Stomach (tissue), 4 donors: Measurements from ENCODE around the gene GRK2.

Experiments
- POLR2A ChIP-seq, 4 donors: fragments of 450-650 bp; IDR thresholded peaks; one replicate each; pipeline ENCODE4 v1.6.1; 2016; ENCODE audit warnings: antibody characterized with exemption in 4 of 4, control low read depth in 2 of 4, mild to moderate bottlenecking in 1 of 4, moderate library complexity in 1 of 4
- TF ChIP-seq, protein P1 (sequence below), 7 experiments: fragments of 450-650 bp in 4 of 7; fragments of 200-600 bp in 3 of 7; sonication (generic) in 3 of 7; IDR thresholded peaks; one replicate each; pipeline ENCODE4 v1.5.1; 2016 to 2019; ENCODE audit warnings: antibody characterized with exemption in 7 of 7, control low read depth in 2 of 7, mild to moderate bottlenecking in 1 of 7

GRCh38 chr11:67282155-67282875 lies 16.0 kb downstream of the GRK2 start:
- TF ChIP-seq, protein P1, sequence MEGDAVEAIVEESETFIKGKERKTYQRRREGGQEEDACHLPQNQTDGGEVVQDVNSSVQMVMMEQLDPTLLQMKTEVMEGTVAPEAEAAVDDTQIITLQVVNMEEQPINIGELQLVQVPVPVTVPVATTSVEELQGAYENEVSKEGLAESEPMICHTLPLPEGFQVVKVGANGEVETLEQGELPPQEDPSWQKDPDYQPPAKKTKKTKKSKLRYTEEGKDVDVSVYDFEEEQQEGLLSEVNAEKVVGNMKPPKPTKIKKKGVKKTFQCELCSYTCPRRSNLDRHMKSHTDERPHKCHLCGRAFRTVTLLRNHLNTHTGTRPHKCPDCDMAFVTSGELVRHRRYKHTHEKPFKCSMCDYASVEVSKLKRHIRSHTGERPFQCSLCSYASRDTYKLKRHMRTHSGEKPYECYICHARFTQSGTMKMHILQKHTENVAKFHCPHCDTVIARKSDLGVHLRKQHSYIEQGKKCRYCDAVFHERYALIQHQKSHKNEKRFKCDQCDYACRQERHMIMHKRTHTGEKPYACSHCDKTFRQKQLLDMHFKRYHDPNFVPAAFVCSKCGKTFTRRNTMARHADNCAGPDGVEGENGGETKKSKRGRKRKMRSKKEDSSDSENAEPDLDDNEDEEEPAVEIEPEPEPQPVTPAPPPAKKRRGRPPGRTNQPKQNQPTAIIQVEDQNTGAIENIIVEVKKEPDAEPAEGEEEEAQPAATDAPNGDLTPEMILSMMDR (IDR thresholded peaks at IDR 0.05): no peak
- TF ChIP-seq POLR2A (IDR thresholded peaks at IDR 0.05): no peak
